Measurements from ENCODE around the gene NUP85. TPM values are rescaled to one million over a fixed set of nuclear protein-coding genes. Genes with fewer than 3 reads are reported as not detected.
A peak's percentile ranks its signal among the peaks of the same experiment; 100 is the strongest.
"Not testable (repeated sequence)": the region's sequence is repeated elsewhere in the genome, so short reads cannot be mapped to it uniquely, and the experiment has no call there.

NUP85 gene
- total RNA-seq, 1 experiment from 2014 or later = 59.1 TPM

- no peak for DNase-seq (ENCODE audit: low spot score)
Measured at GRCh38 chr17:75199886-75200618, 5.4 kb upstream of the NUP85 start.

- no peak for DNase-seq (ENCODE audit: low spot score)
Measured at GRCh38 chr17:75205793-75206163, 299 bp downstream of the NUP85 start.

GRCh38 chr17:75207050-75207407 lies 1.6 kb downstream of the NUP85 start:
- DNase-seq (ENCODE audit: low spot score) = not testable (repeated sequence)

GRCh38 chr17:75207760-75208159 lies 2.3 kb downstream of the NUP85 start:
- DNase-seq (ENCODE audit: low spot score) = no peak

- DNase-seq (ENCODE audit: low spot score) = no peak
Measured at GRCh38 chr17:75208161-75208560, 2.7 kb downstream of the NUP85 start.

GRCh38 chr17:75209061-75209460 lies 3.6 kb downstream of the NUP85 start:
- DNase-seq (ENCODE audit: low spot score) = no peak

GRCh38 chr17:75218131-75218530 lies 12.7 kb downstream of the NUP85 start:
- DNase-seq (ENCODE audit: low spot score) = no peak

- no peak for DNase-seq (ENCODE audit: low spot score)
Measured at GRCh38 chr17:75219815-75220214, 14.3 kb downstream of the NUP85 start.

- DNase-seq (ENCODE audit: low spot score) = no peak
Measured at GRCh38 chr17:75225016-75225415, 19.5 kb downstream of the NUP85 start.

- no peak for DNase-seq (ENCODE audit: low spot score)
Measured at GRCh38 chr17:75227729-75228128, 22.2 kb downstream of the NUP85 start.

GRCh38 chr17:75228305-75228704 lies 22.8 kb downstream of the NUP85 start:
- no peak for DNase-seq (ENCODE audit: low spot score)

GRCh38 chr17:75228847-75229246 lies 23.4 kb downstream of the NUP85 start:
- DNase-seq (ENCODE audit: low spot score) = no peak

- DNase-seq (ENCODE audit: low spot score) = no peak
Measured at GRCh38 chr17:75231071-75231470, 25.6 kb downstream of the NUP85 start.

GRCh38 chr17:75231741-75232464 lies 26.4 kb downstream of the NUP85 start:
- no peak for DNase-seq (ENCODE audit: low spot score)

GRCh38 chr17:75232786-75233185 lies 27.3 kb downstream of the NUP85 start:
- no peak for DNase-seq (ENCODE audit: low spot score)

GRCh38 chr17:75237100-75238014 lies 31.9 kb downstream of the NUP85 start:
- DNase-seq (ENCODE audit: low spot score) = no peak

- no peak for DNase-seq (ENCODE audit: low spot score)
Measured at GRCh38 chr17:75238020-75238580, 32.6 kb downstream of the NUP85 start.

- DNase-seq (ENCODE audit: low spot score) = peak; percentile 72
Measured at GRCh38 chr17:75238684-75239191, 33.3 kb downstream of the NUP85 start.

- no peak for DNase-seq (ENCODE audit: low spot score)
Measured at GRCh38 chr17:75239214-75239613, 33.7 kb downstream of the NUP85 start.

- no peak for DNase-seq (ENCODE audit: low spot score)
Measured at GRCh38 chr17:75239778-75240393, 34.4 kb downstream of the NUP85 start.

GRCh38 chr17:75240394-75241142 lies 35.1 kb downstream of the NUP85 start:
- peak; percentile 68 for DNase-seq (ENCODE audit: low spot score)

All from A172 (cell line).